ENCODE results near the gene HACD2. TPM values are rescaled to one million over a fixed set of nuclear protein-coding genes. Genes with fewer than 3 reads are reported as not detected.

Gene HACD2
- total RNA-seq (2021; ENCODE audit: unreplicated experiment) (43.0 TPM), Bru-seq, nascent RNA (percentile 72 among the genes with signal in this experiment), BruChase-seq, experiment 1, labeled RNA remaining after a 6-hour chase (percentile 83 among the genes with signal in this experiment), BruChase-seq, experiment 2, labeled RNA remaining after a 2-hour chase (percentile 71 among the genes with signal in this experiment)
- 11.7 and 16.4 TPM in 2 replicates for polyA plus RNA-seq (2012)
- long read RNA-seq, full-length matches to known transcripts, result 4 of 31 reads
- long read RNA-seq, partial matches to known transcripts, result 11 of 31 reads
- long read RNA-seq, other reads (novel, unspliced or antisense), result 16 of 31 reads

DNA sequence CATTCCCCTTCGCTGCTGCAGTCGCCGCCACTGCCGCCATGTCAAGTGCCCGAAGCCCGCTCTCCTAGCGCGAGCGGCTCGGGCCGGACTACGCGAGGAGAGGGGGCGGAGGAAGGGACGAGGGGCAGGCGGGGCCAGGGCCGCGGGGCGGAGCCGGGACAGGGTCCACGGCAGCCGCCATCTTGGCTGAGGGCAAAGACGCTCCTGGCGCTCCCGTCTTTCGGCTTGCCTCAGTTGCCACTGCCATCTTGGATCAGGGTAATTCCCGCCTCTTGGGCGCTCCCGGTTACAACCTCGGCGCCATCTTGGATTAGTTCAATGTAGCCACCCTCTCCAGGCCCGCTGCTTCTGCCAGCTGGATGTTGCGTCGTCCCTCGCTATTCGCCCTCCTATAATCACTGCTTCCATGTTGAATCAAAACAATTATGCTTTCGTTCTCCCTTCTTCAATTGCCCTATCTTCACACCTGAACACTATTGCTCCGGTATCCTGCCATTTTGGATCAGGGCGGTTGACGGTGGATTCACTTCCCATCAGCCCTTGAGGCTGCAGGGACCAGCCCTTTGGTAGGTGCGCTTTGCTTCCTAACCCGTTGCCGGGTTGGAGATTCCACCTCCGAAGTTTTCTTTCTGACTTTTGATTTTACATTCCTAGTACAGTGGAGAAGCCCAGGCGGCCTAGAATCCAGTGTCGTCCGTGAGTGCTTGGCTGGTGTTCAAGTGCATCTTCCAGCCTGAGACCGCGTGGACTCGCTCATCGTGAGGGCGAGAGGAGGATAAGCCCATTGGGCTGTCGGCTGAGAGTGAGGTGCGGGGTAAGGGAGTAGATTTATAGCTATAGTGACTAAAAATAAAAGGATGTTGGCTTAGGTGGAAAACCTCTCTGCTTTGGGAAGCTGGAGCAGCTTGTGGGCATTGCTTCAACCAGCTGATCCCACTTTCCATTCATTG, at the start of gene HACD2:
HACD2 (minus strand) TSS at position 66 of the 950 bp plus-strand sequence; CDS start at position 40, 26 bp downstream.
- Histone ChIP-seq H4K20me1 (ENCODE audit: insufficient read depth) (no peaks in the 10 kb centered on the region), H3K27ac (ENCODE audit: low read depth, low read length) (peak within 1 kb of the TSS; percentile 92), H3K27me3 (ENCODE audit: insufficient read depth, low read length) (no peaks in the 10 kb centered on the region), H3K79me2 (ENCODE audit: insufficient read depth, low read length) (peaks cover 52% of the 10 kb centered on the region), H2AFZ (ENCODE audit: low read depth, low read length, poor library complexity, severe bottlenecking) (peak within 1 kb of the TSS; percentile 88), H3K9me2 (ENCODE audit: insufficient read depth) (no peaks in the 10 kb centered on the region), H3K36me3 (ENCODE audit: control insufficient read depth in 1 of 2, insufficient read depth in 2 of 2, low read length in 2 of 2) (peaks cover 4 to 5% of the 10 kb centered on the region in 2 experiments; a peak in 2 of 4 replicates), H3K9ac (ENCODE audit: low read length) (peak within 1 kb of the TSS; percentile 83), H3K4me3 (replicated peaks in 1 of 2; ENCODE audit: low read depth in 1 of 2, low read length in 2 of 2) (peak within 1 kb of the TSS; percentile 68 to 78), H3K4me1 (ENCODE audit: control insufficient read depth in 1 of 2, insufficient read depth in 2 of 2, low read length in 2 of 2) (peaks cover 11 to 21% of the 10 kb centered on the region in 2 experiments), H3K4me2 (ENCODE audit: low read length) (peak within 1 kb of the TSS; percentile 91), H3K9me3 (ENCODE audit: control insufficient read depth in 1 of 2, insufficient read depth in 1 of 2, low read depth in 1 of 2, low read length in 2 of 2) (no peaks in the 10 kb centered on the region; a peak in 1 of 4 replicates)
- peak; percentile 95 for DNase-seq (ENCODE audit: low read depth, low spot score)
- RAD21 ChIA-PET (ENCODE audit: low non-redundant PET in 1 of 2, low total read pairs in 2 of 2, uncharacterized antibody in 2 of 2, unreplicated experiment in 2 of 2), result interaction anchor here in 1 of 2 experiments (1.5 kb wide), 1 partner anchor 21 kb away, joined by 5 read pairs; no protein-coding TSS in a partner anchor
- intact Hi-C loops (cut with micrococcal nuclease), result loop anchor here (1.0 to 2.0 kb wide), 2 partner anchors 58 to 138 kb away; no protein-coding TSS in a partner anchor
- no TSS peak for BruUV-seq (replicated peaks)
- ATAC-seq, result peak; percentile 93
- POLR2A ChIA-PET, result interaction anchor here (0.6 to 1.9 kb wide), 3 partner anchors 16 to 139 kb away, joined by 3 to 8 read pairs (median 4); no protein-coding TSS in a partner anchor
- CTCF ChIA-PET, result interaction anchor here (1.5 to 2.4 kb wide), 2 partner anchors 57 to 138 kb away, joined by 5 to 8 read pairs; no protein-coding TSS in a partner anchor
- no peak for TF ChIP-seq JUND (IDR thresholded peaks at IDR 0.05)
- peak; percentile 85 for TF ChIP-seq POLR2A (IDR thresholded peaks at IDR 0.05; ENCODE audit: borderline replicate concordance, extremely low read depth, insufficient read depth, insufficient read length)
- peak; percentile 96 for TF ChIP-seq POLR2AphosphoS5 (IDR thresholded peaks at IDR 0.05; ENCODE audit: low read depth, low read length)
- TF ChIP-seq RAD21 (IDR thresholded peaks at IDR 0.05; ENCODE audit: low read depth), result no peak
- no peak for TF ChIP-seq SRF (IDR thresholded peaks at IDR 0.05; ENCODE audit: low read depth)
- TF ChIP-seq, protein P1, sequence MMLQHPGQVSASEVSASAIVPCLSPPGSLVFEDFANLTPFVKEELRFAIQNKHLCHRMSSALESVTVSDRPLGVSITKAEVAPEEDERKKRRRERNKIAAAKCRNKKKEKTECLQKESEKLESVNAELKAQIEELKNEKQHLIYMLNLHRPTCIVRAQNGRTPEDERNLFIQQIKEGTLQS (IDR thresholded peaks at IDR 0.05), result no peak
- peak; percentile 87 for TF ChIP-seq CBX3 (IDR thresholded peaks at IDR 0.05; ENCODE audit: low read depth)
- peak; percentile 69; the same call in 1 of the 2 replicates for TF ChIP-seq MAX (IDR thresholded peaks at IDR 0.05)
- TF ChIP-seq, protein P2, sequence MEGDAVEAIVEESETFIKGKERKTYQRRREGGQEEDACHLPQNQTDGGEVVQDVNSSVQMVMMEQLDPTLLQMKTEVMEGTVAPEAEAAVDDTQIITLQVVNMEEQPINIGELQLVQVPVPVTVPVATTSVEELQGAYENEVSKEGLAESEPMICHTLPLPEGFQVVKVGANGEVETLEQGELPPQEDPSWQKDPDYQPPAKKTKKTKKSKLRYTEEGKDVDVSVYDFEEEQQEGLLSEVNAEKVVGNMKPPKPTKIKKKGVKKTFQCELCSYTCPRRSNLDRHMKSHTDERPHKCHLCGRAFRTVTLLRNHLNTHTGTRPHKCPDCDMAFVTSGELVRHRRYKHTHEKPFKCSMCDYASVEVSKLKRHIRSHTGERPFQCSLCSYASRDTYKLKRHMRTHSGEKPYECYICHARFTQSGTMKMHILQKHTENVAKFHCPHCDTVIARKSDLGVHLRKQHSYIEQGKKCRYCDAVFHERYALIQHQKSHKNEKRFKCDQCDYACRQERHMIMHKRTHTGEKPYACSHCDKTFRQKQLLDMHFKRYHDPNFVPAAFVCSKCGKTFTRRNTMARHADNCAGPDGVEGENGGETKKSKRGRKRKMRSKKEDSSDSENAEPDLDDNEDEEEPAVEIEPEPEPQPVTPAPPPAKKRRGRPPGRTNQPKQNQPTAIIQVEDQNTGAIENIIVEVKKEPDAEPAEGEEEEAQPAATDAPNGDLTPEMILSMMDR (IDR thresholded peaks at IDR 0.05 in 2 of 3, conservative IDR thresholded peaks at IDR 0.05 in 1 of 3; ENCODE audit: borderline replicate concordance in 1 of 3, insufficient read depth in 1 of 3, low read depth in 2 of 3, low read length in 2 of 3), result no peak
- no peak for TF ChIP-seq EZH2 (IDR thresholded peaks at IDR 0.05)
- TF ChIP-seq EZH2phosphoT487 (IDR thresholded peaks at IDR 0.05; ENCODE audit: borderline replicate concordance), result no peak
- TF ChIP-seq FOSL1 (IDR thresholded peaks at IDR 0.05; ENCODE audit: low read depth), result no peak
- TF ChIP-seq ELF1 (IDR thresholded peaks at IDR 0.05; ENCODE audit: borderline replicate concordance, low read depth), result no peak; the same call in 1 of the 2 replicates
- peak; percentile 98 for TF ChIP-seq YY1 (IDR thresholded peaks at IDR 0.05; ENCODE audit: extremely low read depth, insufficient replicate concordance, low read depth, low read length)
- TF ChIP-seq, protein P3, sequence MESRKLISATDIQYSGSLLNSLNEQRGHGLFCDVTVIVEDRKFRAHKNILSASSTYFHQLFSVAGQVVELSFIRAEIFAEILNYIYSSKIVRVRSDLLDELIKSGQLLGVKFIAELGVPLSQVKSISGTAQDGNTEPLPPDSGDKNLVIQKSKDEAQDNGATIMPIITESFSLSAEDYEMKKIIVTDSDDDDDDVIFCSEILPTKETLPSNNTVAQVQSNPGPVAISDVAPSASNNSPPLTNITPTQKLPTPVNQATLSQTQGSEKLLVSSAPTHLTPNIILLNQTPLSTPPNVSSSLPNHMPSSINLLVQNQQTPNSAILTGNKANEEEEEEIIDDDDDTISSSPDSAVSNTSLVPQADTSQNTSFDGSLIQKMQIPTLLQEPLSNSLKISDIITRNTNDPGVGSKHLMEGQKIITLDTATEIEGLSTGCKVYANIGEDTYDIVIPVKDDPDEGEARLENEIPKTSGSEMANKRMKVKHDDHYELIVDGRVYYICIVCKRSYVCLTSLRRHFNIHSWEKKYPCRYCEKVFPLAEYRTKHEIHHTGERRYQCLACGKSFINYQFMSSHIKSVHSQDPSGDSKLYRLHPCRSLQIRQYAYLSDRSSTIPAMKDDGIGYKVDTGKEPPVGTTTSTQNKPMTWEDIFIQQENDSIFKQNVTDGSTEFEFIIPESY (IDR thresholded peaks at IDR 0.05; ENCODE audit: extremely low read depth, insufficient replicate concordance, low read length), result no peak
- TF ChIP-seq SP1 (IDR thresholded peaks at IDR 0.05; ENCODE audit: low read depth), result peak; percentile 70
- TF ChIP-seq ZNF274 (IDR thresholded peaks at IDR 0.05; ENCODE audit: low read depth, low read length), result no peak
- TF ChIP-seq EGR1 (IDR thresholded peaks at IDR 0.05; ENCODE audit: low read depth), result peak; percentile 97
- TF ChIP-seq ZFX (IDR thresholded peaks at IDR 0.05), result peak; percentile 50; the same call in 1 of the 2 replicates
- TF ChIP-seq TCF7L2 (IDR thresholded peaks at IDR 0.05; ENCODE audit: borderline replicate concordance, extremely low read depth, insufficient read depth, insufficient read length), result peak; percentile 69
- peak; percentile 79; the same call in 1 of the 2 replicates for TF ChIP-seq SIN3A (IDR thresholded peaks at IDR 0.05; ENCODE audit: low read depth)

Measured in HCT116 (cell line).